H1 (cell line): ENCODE data around the gene SPON2. TPM values are rescaled to one million over a fixed set of nuclear protein-coding genes. Genes with fewer than 3 reads are reported as not detected.

ENCODE experiments used
- CBX5 ChIP-seq: fragments of 300-800, 300-1000 bp; sonication (generic); IDR thresholded peaks from 2 replicates; pipeline ENCODE4 v1.7.1; 2016; ENCODE audit warnings: antibody characterized with exemption, low read length, low read depth
- CEBPB ChIP-seq: IDR thresholded peaks from 2 replicates; pipeline ENCODE4 v1.6.1; 2012; ENCODE audit warnings: low read depth, low read length
- CHD2 ChIP-seq: IDR thresholded peaks from 2 replicates; pipeline ENCODE4 v1.6.1; 2012; ENCODE audit warnings: low read length, improper control_type of control experiment
- GTF2F1 ChIP-seq: IDR thresholded peaks from 2 replicates; pipeline ENCODE4 v1.6.1; 2012; ENCODE audit warnings: low read depth, low read length, improper control_type of control experiment, borderline replicate concordance
- KDM4A ChIP-seq: IDR thresholded peaks from one replicate; pipeline ENCODE4 v1.7.1; 2012; ENCODE audit warnings: low read depth, mild to moderate bottlenecking, moderate library complexity, low read length, inconsistent platforms; ENCODE audit not compliant: severe bottlenecking
- POLR2A ChIP-seq, 2 experiments: IDR thresholded peaks; 1 replicate in 1 of 2; 2 replicates in 1 of 2; pipeline ENCODE4 v1.6.1; 2011; ENCODE audit warnings: low read depth in 2 of 2, low read length in 2 of 2, mild to moderate bottlenecking in 2 of 2; ENCODE audit errors: control extremely low read depth in 1 of 2
- RNF2 ChIP-seq: fragments of 200-900, 300-1000 bp; sonication (generic); IDR thresholded peaks from 2 replicates; pipeline ENCODE4 v1.7.1; 2016; ENCODE audit warnings: borderline replicate concordance, low read depth, mild to moderate bottlenecking, antibody characterized with exemption, low read length; ENCODE audit not compliant: poor library complexity, severe bottlenecking; ENCODE audit errors: missing control alignments
- SAP30 ChIP-seq: fragments of 300-600 bp; sonication (generic); IDR thresholded peaks from 2 replicates; pipeline ENCODE4 v1.7.1; 2012; ENCODE audit warnings: low read length, moderate library complexity, mild to moderate bottlenecking, inconsistent platforms; ENCODE audit not compliant: insufficient read depth, insufficient replicate concordance
- SIN3A ChIP-seq, 2 experiments: IDR thresholded peaks in 1 of 2; conservative IDR thresholded peaks in 1 of 2; 2 replicates each; pipeline ENCODE4 v1.6.1; 2011 to 2012; ENCODE audit warnings: low read length in 2 of 2, improper control_type of control experiment in 1 of 2, low read depth in 1 of 2, mild to moderate bottlenecking in 1 of 2
- SIRT6 ChIP-seq: IDR thresholded peaks from one replicate; pipeline ENCODE4 v1.7.1; 2012; ENCODE audit warnings: low read length, inconsistent platforms
- SRF ChIP-seq: IDR thresholded peaks from 2 replicates; pipeline ENCODE4 v1.6.1; 2011; ENCODE audit warnings: mild to moderate bottlenecking, low read depth, low read length, moderate library complexity
- TAF7 ChIP-seq: optimal IDR thresholded peaks from 2 replicates; pipeline ENCODE3; 2011; ENCODE audit warnings: low read depth, mild to moderate bottlenecking, inconsistent platforms, low read length, moderate library complexity, borderline replicate concordance
- polyA plus RNA-seq, 7 experiments: library from polyadenylated mRNA; depleted of rRNA in 3 of 7; stranded (reverse) in 5 of 7; unstranded in 2 of 7; fragments of >200 nt in 5 of 7; fragments of 200-250 nt in 2 of 7; gene quantifications; 1 replicate in 5 of 7; 2 replicates in 1 of 7; 4 replicates in 1 of 7; pipeline versions ENCODE4 v1.2.1 to v1.2.3, GENCODE V29; 2011 to 2013; ENCODE audit warnings: missing spikeins in 2 of 7, mixed read lengths in 2 of 7
- total RNA-seq: library from RNA; stranded (reverse); fragmentation: NEBNext Ultra II Directional; extraction: Animal tissue kit (Norgen Biotek cat#: 25700); gene quantifications from 2 replicates; pipeline ENCODE4 v1.2.1, GENCODE V29; 2021

The SPON2 gene
- total and polyA plus RNA-seq, 2 of the 8 experiments (the other 6 are each of a cell fraction or from before 2014, with no cell fraction given), result 2.8 to 3.2 TPM

- no peak for TF ChIP-seq SAP30
- no peak for TF ChIP-seq SIN3A (conservative IDR thresholded peaks at IDR 0.05 in 1 of 2, IDR thresholded peaks at IDR 0.05 in 1 of 2; ENCODE audit: low read depth in 1 of 2, low read length in 2 of 2)
- TF ChIP-seq CHD2, result no peak
- TF ChIP-seq SRF, result no peak
- TF ChIP-seq TAF7, result no peak
- no peak for TF ChIP-seq RNF2
- TF ChIP-seq POLR2A (IDR thresholded peaks at IDR 0.05; ENCODE audit: control extremely low read depth in 1 of 2, low read depth in 2 of 2, low read length in 2 of 2), result no peak
- TF ChIP-seq SIRT6, result no peak
- no peak for TF ChIP-seq GTF2F1
- TF ChIP-seq KDM4A, result no peak
- TF ChIP-seq CEBPB, result no peak
- TF ChIP-seq CBX5, result no peak
Measured at GRCh38 chr4:1212546-1213335, 40.4 kb upstream of the SPON2 start (continued).
